ENCODE data around the gene UMPS.

Gene UMPS

GRCh38 chr3:124763644-124764358 lies 33.5 kb downstream of the UMPS start:
- no peak for DNase-seq (ENCODE audit: low read depth)

GRCh38 chr3:124764746-124765145 lies 34.5 kb downstream of the UMPS start:
- DNase-seq (ENCODE audit: low read depth), result no peak

- no peak for DNase-seq (ENCODE audit: low read depth)
Observed at GRCh38 chr3:124765197-124765840, 35.1 kb downstream of the UMPS start.

GRCh38 chr3:124766113-124767095 lies 36.2 kb downstream of the UMPS start:
- no peak for DNase-seq (ENCODE audit: low read depth)

GRCh38 chr3:124767264-124767663 lies 37.0 kb downstream of the UMPS start:
- no peak for DNase-seq (ENCODE audit: low read depth)

GRCh38 chr3:124767691-124768090 lies 37.4 kb downstream of the UMPS start:
- no peak for DNase-seq (ENCODE audit: low read depth)

GRCh38 chr3:124768812-124769211 lies 38.6 kb downstream of the UMPS start:
- no peak for DNase-seq (ENCODE audit: low read depth)

- DNase-seq (ENCODE audit: low read depth), result no peak
Observed at GRCh38 chr3:124769462-124769861, 39.2 kb downstream of the UMPS start.

GRCh38 chr3:124770336-124771082 lies 40.3 kb downstream of the UMPS start:
- no peak for DNase-seq (ENCODE audit: low read depth)

GRCh38 chr3:124771083-124771445 lies 40.8 kb downstream of the UMPS start:
- DNase-seq (ENCODE audit: low read depth), result no peak

- no peak for DNase-seq (ENCODE audit: low read depth)
Observed at GRCh38 chr3:124772081-124772831, 42.0 kb downstream of the UMPS start.

GRCh38 chr3:124773351-124774326 lies 43.4 kb downstream of the UMPS start:
- no peak for DNase-seq (ENCODE audit: low read depth)

GRCh38 chr3:124774327-124774718 lies 44.1 kb downstream of the UMPS start:
- no peak for DNase-seq (ENCODE audit: low read depth)

GRCh38 chr3:124774841-124775402 lies 44.7 kb downstream of the UMPS start:
- no peak for DNase-seq (ENCODE audit: low read depth)

- no peak for DNase-seq (ENCODE audit: low read depth)
Observed at GRCh38 chr3:124775877-124776276, 45.6 kb downstream of the UMPS start.

GRCh38 chr3:124776856-124777255 lies 46.6 kb downstream of the UMPS start:
- DNase-seq (ENCODE audit: low read depth), result no peak

- no peak for DNase-seq (ENCODE audit: low read depth)
Observed at GRCh38 chr3:124777762-124778470, 47.7 kb downstream of the UMPS start.

- no peak for DNase-seq (ENCODE audit: low read depth)
Observed at GRCh38 chr3:124779116-124779515, 48.9 kb downstream of the UMPS start.

- DNase-seq (ENCODE audit: low read depth), result no peak
Observed at GRCh38 chr3:124779751-124780191, 49.5 kb downstream of the UMPS start.

Measured in stimulated activated CD8-positive, alpha-beta memory T cell treated with anti-CD3 and anti-CD28 coated beads, Interleukin-12 subunit alpha, Interleukin-12 subunit beta, amount 100 ng/mL, for 1 hour (primary cell).